H1 (cell line): ENCODE results near the gene KCNK3. TPM values are rescaled to one million over a fixed set of nuclear protein-coding genes. Genes with fewer than 3 reads are reported as not detected.

Experiments used
- CTCF ChIA-PET: fragments of 300-600 bp; sonication (Branson Sonifier 250); formaldehyde crosslinking; loops from one replicate; lab custom pipeline; 2021; ENCODE audit not compliant: partially characterized antibody; lab: Charles Lee
- POLR2A ChIA-PET: fragments of 300-600 bp; sonication (Branson Sonifier 250); formaldehyde crosslinking; loops from one replicate; lab custom pipeline; 2021; ENCODE audit warnings: inconsistent platforms; ENCODE audit not compliant: partially characterized antibody; lab: Charles Lee
- DNase-seq, 2 experiments: peaks; one replicate each; pipeline versions ENCODE4 v3.0.0 to v3.0.0-alpha.2; 2010 to 2022; ENCODE audit warnings: low spot score in 2 of 2, low read depth in 1 of 2, mixed read lengths in 1 of 2
- FAIRE-seq: peaks from 2 replicates; lab custom pipeline; 2011; peaks lifted over from hg19 to GRCh38; lab: Jason Lieb, UNC
- H2AFZ ChIP-seq: 2 replicates; pipeline ENCODE4 v1.8.1; 2012; ENCODE audit warnings: low read length, inconsistent platforms
- H2AK5ac ChIP-seq: 2 replicates; pipeline ENCODE4 v1.6.1; 2013; ENCODE audit warnings: low read depth, low read length
- H2BK120ac ChIP-seq: replicated peaks from 2 replicates; pipeline ENCODE3; 2013; ENCODE audit warnings: low read depth, low read length, inconsistent platforms
- H2BK12ac ChIP-seq: 2 replicates; pipeline ENCODE4 v1.6.1; 2013; ENCODE audit warnings: low read depth, low read length
- H2BK15ac ChIP-seq: 2 replicates; pipeline ENCODE4 v1.6.1; 2013; ENCODE audit warnings: low read length
- H2BK20ac ChIP-seq: 2 replicates; pipeline ENCODE4 v1.6.1; 2013; ENCODE audit warnings: low read length
- H2BK5ac ChIP-seq: 2 replicates; pipeline ENCODE4 v1.6.1; 2013; ENCODE audit warnings: low read depth, low read length
- H3K14ac ChIP-seq: 2 replicates; pipeline ENCODE4 v1.6.1; 2013; ENCODE audit warnings: inconsistent platforms; ENCODE audit not compliant: insufficient read length
- H3K18ac ChIP-seq: 2 replicates; pipeline ENCODE4 v1.6.1; 2013; ENCODE audit warnings: low read length; ENCODE audit errors: extremely low read depth
- H3K23ac ChIP-seq: 2 replicates; pipeline ENCODE4 v1.6.1; 2013; ENCODE audit warnings: inconsistent platforms; ENCODE audit not compliant: insufficient read length
- H3K23me2 ChIP-seq: 2 replicates; pipeline ENCODE4 v1.6.1; 2013; ENCODE audit warnings: low read depth, low read length
- H3K27ac ChIP-seq: 2 replicates; pipeline ENCODE4 v1.6.1; 2011; ENCODE audit warnings: low read depth, low read length, inconsistent platforms
- H3K27me3 ChIP-seq, 4 experiments: replicated peaks in 1 of 4; 1 replicate in 1 of 4; 2 replicates in 3 of 4; pipeline versions ENCODE4 v1.6.1 to v1.8.1; 2011 to 2013; ENCODE audit warnings: low read length in 3 of 4, mild to moderate bottlenecking in 3 of 4, inconsistent platforms in 2 of 4, mixed read lengths in 2 of 4, moderate library complexity in 1 of 4; ENCODE audit not compliant: control insufficient read depth in 3 of 4, insufficient read depth in 3 of 4; ENCODE audit errors: extremely low read depth in 1 of 4
- H3K36me3 ChIP-seq, 4 experiments: 2 replicates each; pipeline versions ENCODE4 v1.6.1 to v1.8.1; 2011 to 2013; ENCODE audit warnings: mild to moderate bottlenecking in 4 of 4, low read length in 3 of 4, moderate library complexity in 2 of 4, control low read depth in 1 of 4, inconsistent platforms in 1 of 4; ENCODE audit not compliant: insufficient read depth in 4 of 4, control insufficient read depth in 2 of 4
- H3K4ac ChIP-seq: replicated peaks from 2 replicates; pipeline ENCODE3; 2013; ENCODE audit warnings: low read length, low read depth, mixed read lengths, inconsistent platforms; ENCODE audit not compliant: insufficient read length
- H3K4me1 ChIP-seq, 4 experiments: replicated peaks in 1 of 4; 1 replicate in 1 of 4; 2 replicates in 3 of 4; pipeline versions ENCODE4 v1.6.1 to v1.8.1; 2011 to 2013; ENCODE audit warnings: low read length in 3 of 4, inconsistent platforms in 2 of 4, mixed read lengths in 1 of 4; ENCODE audit not compliant: insufficient read depth in 4 of 4, control insufficient read depth in 3 of 4
- H3K4me2 ChIP-seq, 2 experiments: 2 replicates each; pipeline versions ENCODE4 v1.6.1 to v1.8.1; 2011 to 2013; ENCODE audit warnings: low read depth in 2 of 2, low read length in 2 of 2, control low read depth in 1 of 2, inconsistent platforms in 1 of 2, mild to moderate bottlenecking in 1 of 2; ENCODE audit not compliant: insufficient read depth in 1 of 2
- H3K4me3 ChIP-seq, 4 experiments: fragments of 200-600, 300-600 bp in 1 of 4; sonication (generic), shearing (Covaris generic), sonication (Bioruptor Twin) in 1 of 4; 2 replicates each; pipeline versions ENCODE4 v1.5.1 to v1.8.1; 2011 to 2016; ENCODE audit warnings: low read length in 4 of 4, low read depth in 3 of 4, control low read depth in 2 of 4, inconsistent platforms in 2 of 4, mild to moderate bottlenecking in 2 of 4, mixed read lengths in 1 of 4, moderate library complexity in 1 of 4; ENCODE audit not compliant: insufficient read depth in 2 of 4; ENCODE audit errors: extremely low read depth in 1 of 4
- H3K56ac ChIP-seq: replicated peaks from 2 replicates; pipeline ENCODE3; 2013; ENCODE audit warnings: low read depth, mild to moderate bottlenecking, mixed read lengths, low read length, inconsistent platforms; ENCODE audit not compliant: insufficient read length
- H3K79me1 ChIP-seq: 2 replicates; pipeline ENCODE4 v1.6.1; 2013; ENCODE audit warnings: low read depth, low read length, control low read depth
- H3K79me2 ChIP-seq, 2 experiments: 2 replicates each; pipeline versions ENCODE4 v1.6.1 to v1.8.1; 2012 to 2013; ENCODE audit warnings: low read length in 2 of 2, mild to moderate bottlenecking in 2 of 2, inconsistent platforms in 1 of 2; ENCODE audit not compliant: insufficient read depth in 2 of 2, control insufficient read depth in 1 of 2
- H3K9ac ChIP-seq, 4 experiments: replicated peaks in 1 of 4; 1 replicate in 1 of 4; 2 replicates in 3 of 4; pipeline versions ENCODE4 v1.6.1 to v1.8.1; 2011 to 2013; ENCODE audit warnings: low read depth in 3 of 4, low read length in 3 of 4, control low read depth in 2 of 4, mild to moderate bottlenecking in 2 of 4, moderate library complexity in 2 of 4, inconsistent platforms in 1 of 4; ENCODE audit errors: extremely low read depth in 1 of 4
- H3K9me3 ChIP-seq, 2 experiments: 2 replicates each; pipeline versions ENCODE4 v1.6.1 to v1.8.1; 2012 to 2013; ENCODE audit warnings: mild to moderate bottlenecking in 2 of 2, moderate library complexity in 2 of 2, control low read depth in 1 of 2, inconsistent platforms in 1 of 2, low read depth in 1 of 2, low read length in 1 of 2, mixed read lengths in 1 of 2; ENCODE audit not compliant: insufficient read depth in 2 of 2
- H4K20me1 ChIP-seq, 2 experiments: replicated peaks in 1 of 2; 2 replicates each; pipeline versions ENCODE3 to v1.8.1; 2011 to 2013; ENCODE audit warnings: inconsistent platforms in 2 of 2, low read length in 2 of 2, mild to moderate bottlenecking in 1 of 2; ENCODE audit not compliant: insufficient read depth in 2 of 2, control insufficient read depth in 1 of 2
- H4K5ac ChIP-seq: 2 replicates; pipeline ENCODE4 v1.6.1; 2013; ENCODE audit warnings: low read length, low read depth, mixed read lengths, inconsistent platforms; ENCODE audit not compliant: insufficient read length
- H4K8ac ChIP-seq: 2 replicates; pipeline ENCODE4 v1.8.0; 2013; ENCODE audit warnings: mild to moderate bottlenecking, moderate library complexity, low read length, inconsistent platforms; ENCODE audit not compliant: insufficient read depth; ENCODE audit errors: extremely low read depth
- H4K91ac ChIP-seq: replicated peaks from 2 replicates; pipeline ENCODE3; 2013; ENCODE audit warnings: low read length, mixed read lengths, inconsistent platforms; ENCODE audit not compliant: insufficient read length
- GABPA ChIP-seq: IDR thresholded peaks from 2 replicates; pipeline ENCODE4 v1.6.1; 2011; ENCODE audit warnings: mild to moderate bottlenecking, low read length, moderate library complexity, borderline replicate concordance; ENCODE audit not compliant: insufficient read depth
- GTF2F1 ChIP-seq: IDR thresholded peaks from 2 replicates; pipeline ENCODE4 v1.6.1; 2012; ENCODE audit warnings: low read depth, low read length, improper control_type of control experiment, borderline replicate concordance
- JUN ChIP-seq: IDR thresholded peaks from 2 replicates; pipeline ENCODE4 v1.6.1; 2011; ENCODE audit warnings: low read depth, mild to moderate bottlenecking, improper control_type of control experiment, low read length
- KDM1A ChIP-seq: fragments of 200-600, 300-600 bp; sonication (generic); IDR thresholded peaks from 2 replicates; pipeline ENCODE4 v1.7.1; 2016; ENCODE audit warnings: mild to moderate bottlenecking, low read length, borderline replicate concordance
- PHF8 ChIP-seq: fragments of 200-600 bp; sonication (generic); conservative IDR thresholded peaks from 2 replicates; pipeline ENCODE4 v1.7.1; 2012; ENCODE audit warnings: low read depth, mild to moderate bottlenecking, inconsistent platforms, low read length, moderate library complexity
- POU5F1 ChIP-seq: IDR thresholded peaks from 2 replicates; pipeline ENCODE4 v1.6.1; 2011; ENCODE audit warnings: low read depth, mild to moderate bottlenecking, low read length, moderate library complexity
- WGBS, 2 experiments: shearing (Covaris generic) in 1 of 2; methylation state at CpG; one replicate each; pipeline versions ENCODE4 v1.1.6 to v1.1.7; 2013 to 2015; ENCODE audit warnings: low lambda C conversion rate in 2 of 2, mixed read lengths in 2 of 2, inconsistent platforms in 1 of 2, low coverage in 1 of 2, missing lambda C conversion rate in 1 of 2; ENCODE audit not compliant: insufficient replicate concordance in 2 of 2, insufficient coverage in 1 of 2, insufficient read length in 1 of 2; ENCODE audit errors: extremely low coverage in 1 of 2, missing lambda C conversion rate in 1 of 2; 5-methylcytosine and 5-hydroxymethylcytosine counted together
- polyA plus RNA-seq, 7 experiments: library from polyadenylated mRNA; depleted of rRNA in 3 of 7; stranded (reverse) in 5 of 7; unstranded in 2 of 7; fragments of >200 nt in 5 of 7; fragments of 200-250 nt in 2 of 7; gene quantifications; 1 replicate in 5 of 7; 2 replicates in 1 of 7; 4 replicates in 1 of 7; pipeline versions ENCODE4 v1.2.1 to v1.2.3, GENCODE V29; 2011 to 2013; ENCODE audit warnings: missing spikeins in 2 of 7, mixed read lengths in 2 of 7
- total RNA-seq: library from RNA; stranded (reverse); fragmentation: NEBNext Ultra II Directional; extraction: Animal tissue kit (Norgen Biotek cat#: 25700); gene quantifications from 2 replicates; pipeline ENCODE4 v1.2.1, GENCODE V29; 2021
- TF ChIP-seq, protein P1 (sequence below): IDR thresholded peaks from 2 replicates; pipeline ENCODE4 v1.6.1; 2012; ENCODE audit warnings: inconsistent platforms

The KCNK3 gene
- total and polyA plus RNA-seq, 2 of the 8 experiments (the other 6 are each of a cell fraction or from before 2014, with no cell fraction given), result 0.29 to 0.30 TPM

DNA sequence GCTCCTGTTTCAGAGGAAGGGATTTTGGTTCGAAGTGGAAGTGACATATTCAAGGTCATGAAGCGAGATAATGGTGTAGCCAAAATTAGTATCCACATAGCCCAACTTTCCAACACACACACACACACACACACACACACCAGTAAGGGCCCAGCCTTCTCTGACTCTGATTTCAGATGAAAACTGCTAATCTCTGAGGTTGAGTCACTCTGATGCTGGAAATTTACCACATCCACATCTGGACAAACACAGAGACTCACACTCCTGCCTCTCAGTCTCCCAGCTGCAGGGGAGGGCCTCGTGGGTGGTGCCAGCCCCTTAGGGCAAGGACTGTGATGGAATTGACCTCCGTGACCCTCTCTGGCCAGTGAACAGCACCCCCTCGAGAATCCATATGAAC lies 42.6 kb downstream of the KCNK3 start:
- H4K5ac ChIP-seq, result no peak overlapping the region
- no peaks in the 10 kb centered on the region; the same call in 1 of the 2 replicates for H3K23me2 ChIP-seq
- no peak overlapping the region for H3K27ac ChIP-seq
- no peak overlapping the region for H2BK120ac ChIP-seq
- no peak overlapping the region for H3K18ac ChIP-seq
- no peak overlapping the region for H3K4me2 ChIP-seq
- no peak overlapping the region for H2BK15ac ChIP-seq
- no peak overlapping the region for H3K56ac ChIP-seq
- no peaks in the 10 kb centered on the region for H3K36me3 ChIP-seq
- no peak overlapping the region for H2BK12ac ChIP-seq
- FAIRE-seq (no peak), DNase-seq (no peak)
- ChIA-PET CTCF (interaction anchor here (0.6 to 14.9 kb wide), 4 partner anchors 9 to 125 kb away, joined by 3 to 367 read pairs (median 35); no protein-coding TSS in a partner anchor), POLR2A (interaction anchor here (0.6 kb wide), 2 partner anchors 79 to 1374 kb away, joined by 3 read pairs; no protein-coding TSS in a partner anchor)
- H4K91ac ChIP-seq, result no peak overlapping the region
- H2AK5ac ChIP-seq, result no peak overlapping the region
- H3K9me3 ChIP-seq, result no peaks in the 10 kb centered on the region
- no peaks in the 10 kb centered on the region for H3K4me1 ChIP-seq
- H3K14ac ChIP-seq, result no peak overlapping the region
- no peaks in the 10 kb centered on the region for H3K79me1 ChIP-seq
- no peak overlapping the region for H4K8ac ChIP-seq
- H3K4me3 ChIP-seq, result no peak overlapping the region
- WGBS, 2 experiments, result 89% methylated on average over 5 of the region's 5 CpGs; no CpG with 5 or more reads in 1 of the 2 experiments
- no peak overlapping the region for H3K4ac ChIP-seq
- no peak overlapping the region for H3K9ac ChIP-seq
- TF ChIP-seq, protein P1, sequence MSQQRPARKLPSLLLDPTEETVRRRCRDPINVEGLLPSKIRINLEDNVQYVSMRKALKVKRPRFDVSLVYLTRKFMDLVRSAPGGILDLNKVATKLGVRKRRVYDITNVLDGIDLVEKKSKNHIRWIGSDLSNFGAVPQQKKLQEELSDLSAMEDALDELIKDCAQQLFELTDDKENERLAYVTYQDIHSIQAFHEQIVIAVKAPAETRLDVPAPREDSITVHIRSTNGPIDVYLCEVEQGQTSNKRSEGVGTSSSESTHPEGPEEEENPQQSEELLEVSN, result no peak
- no peak for TF ChIP-seq KDM1A
- no peak for TF ChIP-seq POU5F1
- TF ChIP-seq GTF2F1, result no peak
- no peak for TF ChIP-seq PHF8
- no peak for TF ChIP-seq JUN
- TF ChIP-seq GABPA, result no peak
- H3K27me3 ChIP-seq, result no peaks in the 10 kb centered on the region
- no peak overlapping the region for H3K23ac ChIP-seq
- no peaks in the 10 kb centered on the region for H3K79me2 ChIP-seq
- H2BK5ac ChIP-seq, result no peak overlapping the region
- H2BK20ac ChIP-seq, result no peak overlapping the region
- no peak overlapping the region for H2AFZ ChIP-seq
- no peaks in the 10 kb centered on the region for H4K20me1 ChIP-seq
